Right lobe of liver (tissue), 6 donors: ENCODE data around the gene SSBP3. TPM values are rescaled to one million over a fixed set of nuclear protein-coding genes. Genes with fewer than 3 reads are reported as not detected.
A peak's percentile ranks its signal among the peaks of the same experiment; 100 is the strongest.

Experiments
- ATAC-seq, 4 donors: fragments of 200-7000 bp; cut with Tn5 transposase; one replicate each; pipeline ENCODE4 v1.9.1; 2020; ENCODE audit warnings: mild to moderate bottlenecking in 4 of 4, moderate library complexity in 4 of 4
- DNase-seq, 3 donors: peaks; one replicate each; pipeline ENCODE4 v3.0.0-alpha.2; 2020
- H3K27ac ChIP-seq, 3 donors: fragments of 200-600 bp; one replicate each; pipeline ENCODE4 v1.8.0; 2022
- H3K27me3 ChIP-seq, 2 donors: fragments of 200-600 bp; one replicate each; pipeline ENCODE4 v1.8.0; 2022
- H3K36me3 ChIP-seq, 4 donors: fragments of 200-600 bp; sonication (generic) in 1 of 4; one replicate each; pipeline versions ENCODE4 v1.5.1 to v1.8.0; 2017 to 2022; ENCODE audit warnings: control low read depth in 1 of 4
- H3K4me1 ChIP-seq, 4 donors: fragments of 200-600 bp; sonication (generic) in 1 of 4; one replicate each; pipeline versions ENCODE4 v1.5.1 to v1.8.0; 2017 to 2022; ENCODE audit warnings: control low read depth in 1 of 4
- H3K4me3 ChIP-seq, 3 donors: fragments of 200-600 bp; one replicate each; pipeline ENCODE4 v1.8.0; 2022
- H3K9me3 ChIP-seq, 4 donors: fragments of 200-600 bp; sonication (generic) in 1 of 4; one replicate each; pipeline versions ENCODE4 v1.5.1 to v1.8.0; 2017 to 2022; ENCODE audit warnings: control low read depth in 1 of 4
- CTCF ChIP-seq, 4 donors: fragments of 200-600 bp in 3 of 4; fragments of 450-650 bp in 1 of 4; IDR thresholded peaks; one replicate each; pipeline versions ENCODE4 v1.5.1 to v1.8.0; 2016 to 2022; ENCODE audit warnings: antibody characterized with exemption in 4 of 4, mild to moderate bottlenecking in 2 of 4
- POLR2A ChIP-seq: fragments of 450-650 bp; IDR thresholded peaks from one replicate; pipeline ENCODE4 v1.6.1; 2017; ENCODE audit warnings: antibody characterized with exemption, mild to moderate bottlenecking
- WGBS: methylation state at CpG from one replicate; pipeline ENCODE4 v1.1.6; 2018; ENCODE audit warnings: low coverage, low lambda C conversion rate; ENCODE audit not compliant: insufficient coverage; ENCODE audit errors: missing lambda C conversion rate; 5-methylcytosine and 5-hydroxymethylcytosine counted together
- intact Hi-C, 2 donors: fragments of 100-400 bp; cut with DNase I; formaldehyde crosslinking; loops; one replicate each; pipeline versions ENCODE4 v1.11.2 to v1.14.1; 2022
- total RNA-seq, 6 experiments: library from RNA; depleted of rRNA in 2 of 6; stranded (reverse); fragments of >200 nt in 2 of 6; fragmentation: NEBNext Ultra II Directional in 3 of 6; extraction: Animal tissue kit (Norgen Biotek cat#: 25700) in 3 of 6; gene quantifications; one replicate each; pipeline versions ENCODE4 v1.1.0 to v1.2.4, GENCODE V29; 2016 to 2023
- donor health status: DM: no; HTN: yes; CAD: no.
- donor health status: DM: no; HTN: no; CAD: no.
- donor health status: DM: no; HTN: no; CAD: no.
- donor health status: DM: no; HTN: yes; CAD: no.
- donor health status: DM: no; HTN: yes; CAD: no.

SSBP3 gene
- total RNA-seq, 6 experiments from 2014 or later: 19.4 to 34.1 (median 24.4) TPM

GRCh38 chr1:54374766-54375165 lies 31.4 kb downstream of the SSBP3 start:
- ATAC-seq: no peak
- Histone ChIP-seq H3K27ac (no peak overlapping the region), H3K27me3 (no peaks in the 10 kb centered on the region), H3K9me3 (no peaks in the 10 kb centered on the region), H3K4me1 (peaks cover 0 to 49% (median 23%) of the 10 kb centered on the region in 4 donors), H3K4me3 (no peak overlapping the region), H3K36me3 (no peaks in the 10 kb centered on the region)
- intact Hi-C loops: no loop called here
- TF ChIP-seq POLR2A: no peak
- no peak for TF ChIP-seq CTCF (IDR thresholded peaks at IDR 0.05)
- DNase-seq: no peak
- WGBS: 81% methylated on average over 3 of the region's 8 CpGs

DNA sequence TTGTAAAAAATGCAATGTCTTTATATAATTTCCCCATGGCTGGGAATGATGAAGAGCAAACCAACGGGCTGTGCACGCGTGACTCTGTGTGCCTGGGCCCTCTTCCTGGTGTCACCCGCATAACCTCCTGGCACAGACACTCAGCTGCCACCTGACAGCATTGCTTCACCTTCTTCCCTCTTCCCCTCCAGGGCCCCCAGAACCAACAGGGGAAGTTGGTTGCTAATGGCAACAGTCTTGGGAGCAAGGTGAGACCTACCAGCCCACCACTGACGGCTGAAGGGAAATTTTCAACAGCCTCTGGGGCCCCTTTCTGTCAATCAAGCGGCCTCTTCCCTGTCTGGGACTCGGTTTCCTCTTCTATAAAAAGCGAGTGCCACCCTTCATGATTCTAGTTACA lies 33.2 kb downstream of the SSBP3 start:
- Histone ChIP-seq H3K4me1 (peaks cover 0 to 40% (median 21%) of the 10 kb centered on the region in 4 donors), H3K4me3 (no peak overlapping the region), H3K36me3 (no peaks in the 10 kb centered on the region), H3K27me3 (no peaks in the 10 kb centered on the region), H3K27ac (no peak overlapping the region), H3K9me3 (no peaks in the 10 kb centered on the region)
- 54% methylated on average over 4 of the region's 8 CpGs for WGBS
- no peak for TF ChIP-seq POLR2A
- TF ChIP-seq CTCF (IDR thresholded peaks at IDR 0.05): no peak
- peak in 2 of 4 donors; percentile 13 to 19 for ATAC-seq
- no peak for DNase-seq
- intact Hi-C loops: no loop called here

DNA sequence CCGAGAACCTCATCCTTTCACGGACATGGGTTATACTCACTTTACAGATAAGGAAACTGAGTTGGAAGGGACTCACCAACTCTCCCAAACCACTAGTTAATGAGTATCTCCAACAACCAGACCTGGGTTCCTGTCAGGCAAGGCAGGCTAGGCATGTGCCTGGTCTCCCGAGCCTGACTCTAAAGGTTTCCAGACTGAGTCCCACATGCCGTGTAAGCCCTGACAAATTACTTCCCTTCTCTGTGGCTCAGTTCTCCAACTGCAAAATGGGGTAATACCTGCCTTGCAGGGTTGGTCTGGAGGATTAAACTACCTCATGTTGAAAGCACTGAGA lies 34.3 kb downstream of the SSBP3 start:
- Histone ChIP-seq H3K4me3 (no peak overlapping the region), H3K4me1 (peaks cover 0 to 33% (median 14%) of the 10 kb centered on the region in 4 donors), H3K27me3 (no peaks in the 10 kb centered on the region), H3K9me3 (no peaks in the 10 kb centered on the region), H3K27ac (no peak overlapping the region), H3K36me3 (no peaks in the 10 kb centered on the region)
- TF ChIP-seq POLR2A (no peak), CTCF (IDR thresholded peaks at IDR 0.05) (no peak)
- intact Hi-C loops: no loop called here
- ATAC-seq (peak; percentile 71 to 81 (median 80)), DNase-seq (no peak)
- WGBS: 4% methylated on average over 4 of the region's 4 CpGs

DNA sequence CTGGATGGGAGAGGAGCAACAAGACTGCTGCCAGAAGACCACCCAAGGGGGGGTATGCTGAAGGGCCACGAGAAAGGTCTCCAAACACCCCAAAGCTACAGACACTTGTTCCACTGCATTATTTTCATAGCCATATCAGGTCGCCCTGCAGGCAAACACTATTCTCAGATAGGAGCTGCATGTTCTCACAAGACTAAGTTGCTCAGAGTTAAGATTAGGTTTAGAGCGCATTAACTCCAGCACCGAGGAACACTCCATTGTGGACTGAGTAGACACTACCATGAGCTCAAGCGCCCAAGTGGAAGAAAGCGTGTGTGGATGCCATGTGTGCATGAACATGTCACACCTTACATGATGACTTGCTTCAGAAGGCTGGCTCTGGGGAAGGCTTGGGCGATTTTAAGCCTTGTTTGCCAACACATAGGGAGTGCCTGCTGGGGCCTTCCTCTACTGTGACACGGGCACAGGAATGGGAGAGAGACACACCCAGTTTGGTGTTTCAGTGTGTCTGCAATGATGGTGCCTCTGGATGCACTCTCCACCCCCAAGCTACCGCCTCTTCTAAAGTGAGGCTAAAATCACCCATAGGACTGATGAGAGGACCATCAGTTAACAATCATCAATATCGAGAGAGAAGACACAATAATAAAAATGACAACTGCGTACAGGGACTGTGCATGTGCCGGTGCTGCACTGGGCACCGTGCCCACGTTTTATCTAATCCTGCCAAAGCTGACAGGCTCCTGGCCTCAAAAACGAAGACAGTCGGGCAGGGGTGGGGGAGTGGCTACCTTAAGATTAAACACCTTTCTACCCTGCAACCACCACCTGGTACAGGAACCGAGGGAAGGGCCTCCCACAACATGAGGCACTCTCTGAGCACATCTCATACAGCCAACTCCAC lies 34.9 kb downstream of the SSBP3 start:
- 45% methylated on average over 12 of the region's 17 CpGs for WGBS
- Histone ChIP-seq H3K4me3 (no peak overlapping the region), H3K4me1 (peaks cover 0 to 26% (median 10%) of the 10 kb centered on the region in 4 donors), H3K27me3 (no peaks in the 10 kb centered on the region), H3K27ac (no peak overlapping the region), H3K9me3 (no peaks in the 10 kb centered on the region), H3K36me3 (no peaks in the 10 kb centered on the region)
- TF ChIP-seq CTCF (IDR thresholded peaks at IDR 0.05) (no peak), POLR2A (no peak)
- intact Hi-C loops: no loop called here
- ATAC-seq (peak; percentile 58 to 76 (median 70)), DNase-seq (peak; percentile 65 to 80 (median 73))
